D721Med (cell line): ENCODE measurements around the gene TM7SF2.

Source experiments
- DNase-seq: peaks from one replicate; pipeline ENCODE4 v3.0.0; 2011; ENCODE audit warnings: low spot score; ENCODE audit not compliant: insufficient read length
- FAIRE-seq: peaks from 2 replicates; lab custom pipeline; 2011; peaks lifted over from hg19 to GRCh38; lab: Jason Lieb, UNC
- CTCF ChIP-seq: IDR thresholded peaks from 2 replicates; pipeline ENCODE4 v1.5.1; 2012; ENCODE audit warnings: mild to moderate bottlenecking, control low read depth; ENCODE audit not compliant: insufficient read depth; ENCODE audit errors: missing control alignments

TM7SF2 gene

GRCh38 chr11:65102142-65103095 is 9.3 kb upstream of the TM7SF2 start:
- TF ChIP-seq CTCF = no peak
- no peak for DNase-seq
- no peak for FAIRE-seq

DNA sequence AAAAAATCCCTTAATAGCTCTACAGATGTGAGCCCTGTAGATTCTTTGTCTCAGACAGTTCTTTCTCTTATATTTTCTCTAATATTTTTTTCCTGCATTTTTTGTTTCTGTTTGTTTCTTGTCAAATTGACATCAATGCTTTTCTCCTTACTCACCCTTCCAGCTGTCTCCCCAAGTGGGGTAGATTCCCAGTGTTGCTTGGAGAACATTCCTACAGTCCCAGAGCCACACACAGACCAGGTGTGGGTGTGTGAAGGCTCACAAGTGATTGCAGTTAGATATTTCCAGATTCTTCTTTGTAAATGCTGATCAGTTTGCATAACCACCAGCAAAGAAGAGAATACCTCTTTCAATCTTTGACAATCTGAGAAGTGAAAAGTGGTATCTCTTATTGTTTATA is 8.2 kb upstream of the TM7SF2 start:
- no peak for TF ChIP-seq CTCF
- DNase-seq (no peak), FAIRE-seq (no peak)

DNA sequence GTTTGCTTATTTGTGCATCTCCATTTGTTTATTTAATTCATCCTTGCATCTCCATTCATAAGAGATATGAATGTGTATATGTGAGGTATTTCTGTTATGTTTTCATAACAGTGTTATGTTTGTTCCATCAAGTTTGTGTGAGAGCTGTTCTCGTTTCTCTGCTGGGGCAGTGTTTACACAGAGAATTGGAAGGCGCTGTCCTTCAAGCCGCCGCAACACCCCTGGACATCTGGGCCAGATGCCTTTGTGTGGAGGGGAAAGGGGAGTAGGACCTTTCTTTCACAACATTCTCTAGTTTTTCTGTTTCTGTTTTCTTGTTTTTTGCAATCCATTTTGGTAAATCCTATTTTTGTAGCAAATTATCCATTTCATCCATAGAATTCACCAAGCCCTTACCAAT is 7.0 kb upstream of the TM7SF2 start:
- no peak for DNase-seq
- no peak for FAIRE-seq
- no peak for TF ChIP-seq CTCF

- no peak for DNase-seq
- TF ChIP-seq CTCF = no peak
- no peak for FAIRE-seq
These were observed 4.6 kb upstream of the TM7SF2 start for GRCh38 chr11:65107078-65107477.

GRCh38 chr11:65107751-65108468 is 3.8 kb upstream of the TM7SF2 start:
- FAIRE-seq (no peak), DNase-seq (no peak)
- TF ChIP-seq CTCF = no peak

DNA sequence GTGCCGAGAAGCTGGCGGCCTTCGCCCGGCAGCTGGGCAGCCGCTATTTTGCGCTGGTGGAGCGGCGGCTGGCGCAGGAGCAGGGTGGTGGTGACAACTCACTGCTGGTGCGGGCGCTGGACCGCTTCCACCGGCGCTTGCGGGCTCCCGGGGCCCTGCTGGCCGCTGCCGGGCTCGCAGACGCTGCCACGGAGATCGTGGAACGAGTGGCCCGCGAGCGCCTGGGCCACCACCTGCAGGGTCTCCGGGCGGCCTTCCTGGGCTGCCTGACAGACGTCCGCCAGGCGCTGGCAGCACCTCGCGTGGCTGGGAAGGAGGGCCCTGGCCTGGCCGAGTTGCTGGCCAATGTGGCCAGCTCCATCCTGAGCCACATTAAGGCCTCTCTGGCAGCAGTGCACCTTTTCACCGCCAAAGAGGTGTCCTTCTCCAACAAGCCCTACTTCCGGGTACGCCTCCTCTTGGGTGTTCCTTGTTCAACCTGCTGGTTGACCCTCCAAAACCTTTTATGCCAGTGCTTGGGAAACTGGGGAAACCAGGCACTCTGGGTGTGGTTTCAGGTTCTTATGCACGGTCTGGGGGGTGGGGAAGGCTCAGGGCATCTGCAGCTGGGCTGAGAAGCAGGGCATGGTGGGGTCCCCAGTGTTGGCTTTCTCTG is 3.1 kb upstream of the TM7SF2 start:
- no peak for DNase-seq
- no peak for TF ChIP-seq CTCF
- FAIRE-seq = no peak
